HG03280 (cell line): ENCODE measurements around the gene FRA10AC1.
"Not testable (repeated sequence)": the region's sequence is repeated elsewhere in the genome, so short reads cannot be mapped to it uniquely, and the experiment has no call there.

ENCODE experiments used
- ATAC-seq: cut with Tn5 transposase; IDR thresholded peaks from one replicate; pipeline ENCODE4 v1.9.1; 2021; ENCODE audit warnings: mild to moderate bottlenecking, moderate library complexity; ENCODE audit not compliant: unreplicated experiment

Gene FRA10AC1

DNA sequence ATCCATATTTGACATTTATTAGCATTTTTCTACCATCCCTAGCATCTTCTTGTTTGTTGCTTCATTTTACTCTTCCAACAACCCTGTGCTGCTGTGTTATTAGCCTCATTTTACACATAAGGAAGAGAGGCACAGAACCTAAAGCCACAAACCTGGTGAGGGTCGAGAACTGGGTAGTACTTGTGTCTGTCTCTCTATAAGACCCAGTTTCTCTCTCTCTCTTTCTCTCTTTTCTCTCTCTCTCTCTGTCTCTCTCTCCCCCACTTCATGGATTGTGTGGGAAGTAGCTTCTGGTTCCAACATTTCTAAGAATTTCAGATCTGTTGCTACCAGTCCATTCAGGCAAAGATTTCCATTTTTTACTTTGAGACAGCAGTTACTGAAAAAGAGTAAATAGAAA lies 1.4 kb upstream of the FRA10AC1 start:
- ATAC-seq: no peak

GRCh38 chr10:93703066-93703465 lies 674 bp upstream of the FRA10AC1 start:
- peak; percentile 7 for ATAC-seq

- peak; percentile 22 for ATAC-seq
Observed at GRCh38 chr10:93701866-93702209, 554 bp downstream of the FRA10AC1 start.

DNA sequence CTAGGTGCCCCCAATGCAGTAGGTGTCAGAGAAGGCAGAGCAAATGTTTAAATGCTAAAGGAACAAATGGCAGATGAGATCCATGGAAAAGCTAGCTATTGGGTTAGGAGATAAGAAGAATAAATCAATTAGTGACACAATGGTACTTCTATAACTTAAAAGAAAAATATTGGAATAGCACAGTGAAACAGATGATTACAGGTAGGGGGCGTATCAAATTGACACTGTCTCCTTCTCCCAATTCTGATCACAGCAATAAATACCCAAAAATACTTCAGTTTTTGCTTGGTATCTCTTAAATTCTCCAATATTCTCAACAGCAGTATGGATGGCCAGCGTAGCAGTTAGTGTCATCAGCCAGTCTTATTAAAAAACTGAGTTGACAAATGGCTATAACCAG lies 5.2 kb downstream of the FRA10AC1 start:
- no peak for ATAC-seq

- ATAC-seq: not testable (repeated sequence)
Observed at GRCh38 chr10:93696582-93696981, 5.8 kb downstream of the FRA10AC1 start.

DNA sequence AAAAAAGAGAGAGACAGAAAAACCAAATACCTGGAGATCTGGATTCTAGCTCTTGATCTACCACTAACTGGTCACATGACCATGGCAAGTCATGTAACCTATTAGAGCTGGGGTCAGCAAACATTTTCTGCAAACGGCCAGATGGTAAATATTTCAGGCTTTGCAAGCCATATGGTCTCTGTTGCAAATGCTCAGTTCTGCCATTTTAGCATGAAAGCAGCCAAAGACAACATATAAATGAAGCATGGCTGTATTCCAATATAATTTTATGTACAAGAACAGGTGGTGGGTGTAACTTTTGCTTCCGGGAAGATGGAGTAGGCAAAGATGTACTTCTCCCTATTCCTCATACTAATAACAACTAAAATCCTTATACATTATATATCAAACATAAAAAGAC lies 6.7 kb downstream of the FRA10AC1 start:
- ATAC-seq: no peak

GRCh38 chr10:93687737-93688136 lies 14.7 kb downstream of the FRA10AC1 start:
- no peak for ATAC-seq

DNA sequence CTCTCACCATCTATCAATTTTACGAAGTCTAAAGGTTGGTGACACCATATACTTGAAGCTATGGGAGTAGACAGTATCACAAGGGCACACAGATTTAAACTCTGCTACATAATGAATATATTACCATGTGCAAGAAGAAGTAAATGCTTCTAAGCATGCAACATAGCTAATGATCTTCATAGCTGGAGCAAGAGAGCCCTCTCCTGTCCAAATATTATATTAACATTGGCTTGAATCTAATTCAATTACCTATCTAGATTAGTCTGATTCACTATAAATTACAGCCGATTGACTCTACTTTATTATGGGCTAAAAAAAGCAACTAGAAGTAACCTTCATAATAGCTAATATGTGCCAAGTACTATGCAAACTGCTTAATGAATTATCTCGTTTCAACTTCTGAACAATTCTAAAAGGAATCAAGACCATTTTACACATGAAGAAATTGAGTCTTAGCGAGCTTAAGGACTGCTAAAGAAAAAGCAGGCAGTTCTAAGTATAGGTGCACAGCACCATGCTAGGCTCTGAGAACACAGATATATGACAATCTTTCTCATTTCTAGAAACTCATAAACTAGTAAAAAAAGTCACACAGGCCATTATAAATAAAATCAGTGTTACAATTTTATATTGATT lies 21.9 kb downstream of the FRA10AC1 start:
- ATAC-seq: no peak

- ATAC-seq: no peak
Observed at GRCh38 chr10:93678805-93679587, 23.4 kb downstream of the FRA10AC1 start.

DNA sequence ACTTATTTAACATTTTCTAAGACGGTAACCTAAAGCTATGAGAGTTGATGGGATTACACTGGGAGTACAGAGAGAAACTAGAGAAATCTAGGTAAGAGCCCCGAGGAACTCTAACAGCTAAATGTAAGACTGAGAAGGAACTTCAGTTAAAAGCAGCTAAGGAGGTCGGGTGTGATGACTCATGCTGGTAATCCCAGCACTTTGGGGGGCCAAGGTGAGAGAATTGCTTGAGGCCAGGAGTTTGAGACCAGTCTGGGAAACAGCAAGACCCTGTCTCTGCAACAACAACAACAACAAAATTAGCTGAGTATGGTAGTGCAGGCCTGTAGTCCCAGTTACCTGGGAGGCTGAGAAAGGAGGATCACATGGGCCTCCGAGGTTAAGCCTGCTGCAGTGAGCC lies 24.0 kb downstream of the FRA10AC1 start:
- ATAC-seq: no peak

DNA sequence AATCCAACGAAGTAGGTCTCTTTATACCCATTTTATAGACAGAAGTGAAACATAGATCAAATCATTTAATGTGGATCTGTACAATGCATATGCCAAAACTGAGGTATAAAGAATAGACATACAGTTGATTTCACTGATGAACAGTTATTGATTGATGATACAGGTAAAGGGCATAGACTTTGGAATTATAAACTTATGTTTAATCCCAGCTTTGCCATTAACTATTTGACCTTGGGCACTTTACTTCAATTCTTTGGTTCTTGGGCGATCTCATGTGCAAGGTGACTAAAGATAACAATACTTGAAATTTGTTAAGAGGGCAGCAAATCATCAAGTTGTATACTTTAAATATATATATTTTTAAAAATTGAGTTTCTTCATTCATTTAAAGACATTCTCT lies 28.6 kb downstream of the FRA10AC1 start:
- no peak for ATAC-seq

DNA sequence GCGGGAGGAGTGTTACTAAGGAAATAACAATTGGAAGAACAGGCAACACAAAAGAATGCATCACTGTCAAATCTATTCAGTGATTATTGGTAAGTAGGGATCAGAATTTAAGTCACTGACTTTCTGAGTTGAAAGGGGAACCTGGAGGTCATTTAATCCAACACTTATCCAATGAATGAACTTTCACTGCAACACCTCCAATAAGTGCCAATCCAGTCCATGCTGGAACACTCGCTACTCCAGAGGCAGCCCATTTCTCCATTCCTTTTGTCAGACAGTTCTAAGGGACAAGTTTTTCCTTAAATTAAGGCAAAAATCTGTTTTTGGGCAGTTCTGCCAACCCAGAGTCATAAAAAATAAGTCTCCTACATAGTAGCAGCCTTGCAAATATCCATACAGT lies 29.5 kb downstream of the FRA10AC1 start:
- no peak for ATAC-seq

DNA sequence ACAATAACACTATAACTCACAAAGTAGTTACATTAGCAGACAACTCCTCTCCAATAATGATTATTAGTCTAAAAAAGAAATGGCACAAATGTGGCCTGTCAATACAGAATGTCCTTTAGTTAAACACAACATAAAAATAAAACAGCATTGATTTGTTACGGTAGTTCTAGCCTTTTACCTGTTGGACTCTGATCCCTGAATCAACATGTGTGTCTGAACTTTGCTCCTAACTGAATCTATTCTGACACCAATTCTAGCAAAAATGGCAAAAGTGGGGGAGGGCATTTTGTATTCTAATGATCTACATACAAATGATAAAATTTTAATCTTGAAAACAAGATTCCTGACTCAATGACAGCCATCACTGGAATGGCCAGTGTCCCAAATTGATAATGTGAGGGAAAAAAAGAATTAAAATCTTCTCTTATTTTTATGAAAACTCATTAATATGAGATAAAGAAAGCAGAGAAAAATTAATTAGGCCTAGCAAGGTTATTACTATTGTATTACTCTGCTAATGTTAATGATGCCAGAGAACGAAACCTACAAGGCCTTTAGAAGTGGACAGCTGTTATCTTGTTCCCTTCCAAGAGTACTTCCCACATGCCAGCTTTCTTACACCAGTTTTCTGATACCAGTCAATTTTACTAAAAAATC lies 30.2 kb downstream of the FRA10AC1 start:
- ATAC-seq: no peak

DNA sequence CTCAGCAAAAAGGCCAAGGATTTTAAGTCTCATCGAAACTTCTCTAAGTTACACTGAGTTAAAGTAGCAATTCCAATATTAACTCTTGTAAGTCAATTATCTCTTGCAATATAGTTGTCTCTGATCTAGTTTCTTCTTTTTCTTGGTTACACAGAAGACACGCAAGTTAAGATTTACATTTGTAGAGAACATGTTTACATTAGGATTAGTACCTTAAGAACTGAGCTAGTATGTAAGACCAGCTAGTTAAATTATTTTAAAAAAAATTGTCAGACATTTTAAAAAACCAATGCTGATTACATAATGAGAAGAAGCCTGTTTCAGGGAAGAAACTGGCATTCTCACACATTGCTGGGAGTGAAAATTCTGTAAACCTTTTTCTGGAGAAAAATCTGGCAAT lies 31.4 kb downstream of the FRA10AC1 start:
- ATAC-seq: no peak

DNA sequence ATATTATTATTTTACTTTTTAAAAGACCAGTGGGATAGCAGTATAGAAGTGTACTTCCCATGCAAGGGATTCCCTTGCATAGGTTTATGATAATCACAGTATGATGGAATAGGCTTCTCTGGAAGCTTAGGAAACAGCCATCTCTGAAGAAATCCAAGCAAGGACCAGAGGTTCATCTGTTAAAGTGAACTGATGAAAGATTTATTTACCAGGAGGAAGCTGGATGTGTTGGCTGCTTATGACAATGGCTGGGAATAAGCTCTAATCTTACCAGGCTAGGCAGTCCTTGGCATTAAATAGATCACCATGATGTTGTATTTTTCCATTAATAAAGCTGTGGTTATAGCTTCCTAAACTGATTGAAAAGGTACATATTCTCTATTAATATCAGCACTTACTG lies 32.0 kb downstream of the FRA10AC1 start:
- no peak for ATAC-seq

GRCh38 chr10:93667795-93668194 lies 34.6 kb downstream of the FRA10AC1 start:
- no peak for ATAC-seq

- ATAC-seq: no peak
Observed at GRCh38 chr10:93666030-93666429, 36.4 kb downstream of the FRA10AC1 start.

- no peak for ATAC-seq
Observed at GRCh38 chr10:93657757-93658156, 44.6 kb downstream of the FRA10AC1 start.

DNA sequence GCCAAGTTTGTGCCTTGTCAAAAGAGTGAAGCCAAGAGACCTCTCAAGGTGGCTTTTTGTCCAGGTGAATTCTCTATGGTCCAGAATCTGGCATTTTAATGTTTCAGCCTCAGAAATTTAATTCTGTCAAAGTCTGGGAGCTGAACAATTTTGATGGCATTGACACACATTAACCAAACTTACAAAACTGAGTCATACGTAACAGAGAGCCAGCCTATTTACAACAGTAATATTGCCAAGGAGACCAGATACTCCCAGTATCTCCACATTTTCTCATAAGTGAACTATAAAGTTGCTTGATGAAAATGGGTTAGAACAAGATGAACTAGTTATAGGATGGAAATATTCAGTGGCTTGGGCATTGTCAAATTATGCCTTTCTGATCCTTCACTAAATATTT lies 46.2 kb downstream of the FRA10AC1 start:
- ATAC-seq: no peak

- ATAC-seq: no peak
Observed at GRCh38 chr10:93654201-93654600, 48.2 kb downstream of the FRA10AC1 start.

DNA sequence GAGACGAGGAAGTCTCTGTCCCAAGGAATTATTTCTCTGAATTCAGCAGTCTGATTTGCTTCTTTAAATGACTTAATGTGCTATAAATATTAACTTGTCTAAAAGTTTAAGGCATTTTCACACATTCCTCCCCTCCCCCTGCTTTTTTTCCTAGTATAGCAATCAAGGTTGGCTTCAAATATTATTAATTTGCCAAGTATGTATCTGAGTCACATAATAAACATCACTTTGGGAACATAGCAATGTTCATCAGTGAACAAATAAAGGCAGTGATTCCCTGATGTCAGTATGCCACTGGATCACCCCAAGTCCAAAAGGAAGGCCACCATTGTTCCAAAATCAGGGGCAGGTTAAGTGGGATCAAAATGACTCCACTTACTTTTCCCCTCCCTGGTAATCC lies 49.5 kb downstream of the FRA10AC1 start:
- ATAC-seq: no peak

- no peak for ATAC-seq
Observed at GRCh38 chr10:93639791-93640190, 62.6 kb downstream of the FRA10AC1 start.
